ENCODE results near the gene LIF. TPM values are rescaled to one million over a fixed set of nuclear protein-coding genes. Genes with fewer than 3 reads are reported as not detected.
A peak's percentile ranks its signal among the peaks of the same experiment; 100 is the strongest.

LIF gene
- total RNA-seq (2014; rRNA removed; shearing (Covaris generic)) = 70.9 and 73.5 TPM in 2 replicates
- polyA plus RNA-seq (2014; cell fraction: nucleus; rRNA removed) = 213 and 282 TPM in 2 replicates

GRCh38 chr22:30245985-30246813 lies at the start of gene LIF:
Gene LIF, minus strand, starts transcription at chr22:30246759. Its CDS starts 64 bp downstream, at chr22:30246695.
- no peak for DNase-seq (ENCODE audit: extremely low read depth, low read depth)

- no peak for DNase-seq (ENCODE audit: extremely low read depth, low read depth)
Observed at GRCh38 chr22:30296324-30296723, 49.8 kb upstream of the LIF start.

GRCh38 chr22:30295576-30295975 lies 49.0 kb upstream of the LIF start:
- no peak for DNase-seq (ENCODE audit: extremely low read depth, low read depth)

- no peak for DNase-seq (ENCODE audit: extremely low read depth, low read depth)
Observed at GRCh38 chr22:30294830-30295229, 48.3 kb upstream of the LIF start.

GRCh38 chr22:30294066-30294465 lies 47.5 kb upstream of the LIF start:
- DNase-seq (ENCODE audit: extremely low read depth, low read depth) = no peak

- no peak for DNase-seq (ENCODE audit: extremely low read depth, low read depth)
Observed at GRCh38 chr22:30293026-30293425, 46.5 kb upstream of the LIF start.

GRCh38 chr22:30292069-30292970 lies 45.8 kb upstream of the LIF start:
- DNase-seq (ENCODE audit: extremely low read depth, low read depth) = no peak

GRCh38 chr22:30291058-30291892 lies 44.7 kb upstream of the LIF start:
- no peak for DNase-seq (ENCODE audit: extremely low read depth, low read depth)

GRCh38 chr22:30290342-30291057 lies 43.9 kb upstream of the LIF start:
- peak; percentile 42 for DNase-seq (ENCODE audit: extremely low read depth, low read depth)

GRCh38 chr22:30289980-30290313 lies 43.4 kb upstream of the LIF start:
- DNase-seq (ENCODE audit: extremely low read depth, low read depth) = no peak

- peak; percentile 95 for DNase-seq (ENCODE audit: extremely low read depth, low read depth)
Observed at GRCh38 chr22:30289141-30289979, 42.8 kb upstream of the LIF start, which contains the start of gene CASTOR1. Gene CASTOR1, minus strand, starts transcription at chr22:30289505. Its CDS starts 8 bp downstream, at chr22:30289497.

- DNase-seq (ENCODE audit: extremely low read depth, low read depth) = no peak
Observed at GRCh38 chr22:30288419-30289140, 42.0 kb upstream of the LIF start.

GRCh38 chr22:30287648-30288418 lies 41.3 kb upstream of the LIF start:
- DNase-seq (ENCODE audit: extremely low read depth, low read depth) = peak; percentile 77

- peak; percentile 51 for DNase-seq (ENCODE audit: extremely low read depth, low read depth)
Observed at GRCh38 chr22:30286813-30287647, 40.5 kb upstream of the LIF start.

- no peak for DNase-seq (ENCODE audit: extremely low read depth, low read depth)
Observed at GRCh38 chr22:30286331-30286730, 39.8 kb upstream of the LIF start.

- DNase-seq (ENCODE audit: extremely low read depth, low read depth) = no peak
Observed at GRCh38 chr22:30285846-30286200, 39.3 kb upstream of the LIF start.
